Erythroblast (primary cell): ENCODE results near the gene ERGIC3.

Experiments
- GATA1 ChIP-seq: IDR thresholded peaks from 2 replicates; pipeline ENCODE4 v1.6.1; 2011; ENCODE audit warnings: low read depth, mild to moderate bottlenecking, control low read depth, low read length, moderate library complexity
- POLR2A ChIP-seq: IDR thresholded peaks from 2 replicates; pipeline ENCODE4 v1.6.1; 2011; ENCODE audit warnings: mild to moderate bottlenecking, low read length

DNA sequence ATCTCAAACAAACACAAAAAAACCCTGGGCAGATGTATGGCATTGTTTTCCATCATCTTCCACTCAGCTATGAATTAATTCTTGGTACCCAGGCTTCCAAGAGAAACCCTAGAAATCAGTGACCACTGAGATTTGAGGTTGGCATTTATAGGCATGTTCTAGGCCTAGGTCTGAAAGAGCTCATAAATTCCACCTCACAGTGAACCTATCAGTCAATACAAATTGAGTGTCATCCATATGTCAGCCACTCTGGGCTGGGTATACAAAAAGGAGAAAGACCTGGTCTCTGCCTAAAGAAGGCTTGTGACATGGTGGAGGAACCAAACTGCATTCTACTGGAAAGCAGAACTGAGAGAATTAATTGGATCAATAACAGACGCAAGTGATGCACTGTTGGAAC lies 42.6 kb upstream of the ERGIC3 start:
- no peak for TF ChIP-seq POLR2A
- no peak for TF ChIP-seq GATA1
